Lower lobe of right lung (tissue), 2 donors: ENCODE measurements around the gene WDR86. TPM values are rescaled to one million over a fixed set of nuclear protein-coding genes. Genes with fewer than 3 reads are reported as not detected.

Source experiments
- ATAC-seq, 2 donors: fragments of 200-7000 bp; cut with Tn5 transposase; one replicate each; pipeline ENCODE4 v1.9.1; 2020 to 2022; ENCODE audit warnings: mild to moderate bottlenecking in 2 of 2, moderate library complexity in 2 of 2
- DNase-seq: peaks from one replicate; pipeline ENCODE4 v3.0.0-alpha.2; 2020
- H3K27ac ChIP-seq: fragments of 200-600 bp; one replicate; pipeline ENCODE4 v1.8.0; 2022
- H3K27me3 ChIP-seq: fragments of 200-600 bp; one replicate; pipeline ENCODE4 v1.8.0; 2022; ENCODE audit warnings: low read depth
- H3K36me3 ChIP-seq: fragments of 200-600 bp; one replicate; pipeline ENCODE4 v1.8.0; 2022; ENCODE audit warnings: mild to moderate bottlenecking
- H3K4me1 ChIP-seq: fragments of 200-600 bp; one replicate; pipeline ENCODE4 v1.8.0; 2022
- H3K4me3 ChIP-seq: fragments of 200-600 bp; one replicate; pipeline ENCODE4 v1.8.0; 2022; ENCODE audit warnings: mild to moderate bottlenecking
- H3K9me3 ChIP-seq: fragments of 200-600 bp; one replicate; pipeline ENCODE4 v1.8.0; 2022
- CTCF ChIP-seq: fragments of 200-600 bp; IDR thresholded peaks from one replicate; pipeline ENCODE4 v1.8.0; 2022; ENCODE audit warnings: antibody characterized with exemption, mild to moderate bottlenecking
- intact Hi-C: fragments of 100-400 bp; cut with DNase I; formaldehyde crosslinking; loops from one replicate; pipeline ENCODE4 v1.11.0; 2022
- total RNA-seq: library from RNA; stranded (reverse); fragmentation: NEBNext Ultra II Directional; extraction: Animal tissue kit (Norgen Biotek cat#: 25700); gene quantifications from one replicate; pipeline ENCODE4 v1.2.1, GENCODE V29; 2021
- donor health status: DM: no; HTN: yes; CAD: no; lungs with severe emphysema.

Gene WDR86
- total RNA-seq, 1 donor from 2014 or later: 4.4 TPM

- Histone ChIP-seq H3K27ac (no peak overlapping the region), H3K36me3 (no peaks in the 10 kb centered on the region)
These were observed 24.1 kb downstream of the WDR86 start for GRCh38 chr7:151385626-151386300.

GRCh38 chr7:151384776-151385625, 24.8 kb downstream of the WDR86 start:
- Histone ChIP-seq H3K4me1 (peaks cover 20% of the 10 kb centered on the region), H3K4me3 (no peak overlapping the region), H3K27me3 (peaks cover 30% of the 10 kb centered on the region), H3K9me3 (no peaks in the 10 kb centered on the region), H3K27ac (no peak overlapping the region), H3K36me3 (no peaks in the 10 kb centered on the region)
- DNase-seq (no peak), ATAC-seq (peak; percentile 2 to 58)
- intact Hi-C loops: no loop called here
- TF ChIP-seq CTCF: no peak

More at GRCh38 chr7:151385626-151386300, 24.1 kb downstream of the WDR86 start:
- H3K27me3 ChIP-seq: peaks cover 30% of the 10 kb centered on the region
- intact Hi-C loops: no loop called here
- H3K4me3 ChIP-seq: no peak overlapping the region
- peak; percentile 31 for DNase-seq
- ATAC-seq: no peak
- no peaks in the 10 kb centered on the region for H3K9me3 ChIP-seq
- H3K4me1 ChIP-seq: peaks cover 20% of the 10 kb centered on the region
- TF ChIP-seq CTCF: no peak

GRCh38 chr7:151384352-151384697, 25.5 kb downstream of the WDR86 start:
- peaks cover 30% of the 10 kb centered on the region for H3K27me3 ChIP-seq

GRCh38 chr7:151383638-151384351, 26.0 kb downstream of the WDR86 start:
- no peak for TF ChIP-seq CTCF
- H3K27me3 ChIP-seq: peaks cover 30% of the 10 kb centered on the region
- peaks cover 20% of the 10 kb centered on the region for H3K4me1 ChIP-seq
- DNase-seq (no peak), ATAC-seq (no peak)
- H3K4me3 ChIP-seq: no peak overlapping the region
- intact Hi-C loops: no loop called here
- peaks cover 2% of the 10 kb centered on the region for H3K36me3 ChIP-seq
- H3K27ac ChIP-seq: no peak overlapping the region
- no peaks in the 10 kb centered on the region for H3K9me3 ChIP-seq

More at GRCh38 chr7:151384352-151384697, 25.5 kb downstream of the WDR86 start:
- H3K27ac ChIP-seq: no peak overlapping the region
- no peak overlapping the region for H3K4me3 ChIP-seq
- H3K9me3 ChIP-seq: no peaks in the 10 kb centered on the region
- no peak for TF ChIP-seq CTCF
- H3K4me1 ChIP-seq: peaks cover 20% of the 10 kb centered on the region
- DNase-seq: no peak
- intact Hi-C loops: no loop called here
- no peaks in the 10 kb centered on the region for H3K36me3 ChIP-seq
- no peak for ATAC-seq

- peaks cover 30% of the 10 kb centered on the region for H3K27me3 ChIP-seq
- H3K9me3 ChIP-seq: no peaks in the 10 kb centered on the region
- peak overlapping the region; percentile 41 for H3K4me3 ChIP-seq
- peaks cover 20% of the 10 kb centered on the region for H3K4me1 ChIP-seq
- peak in 1 of 2 donors; percentile 4 for ATAC-seq
- no peak for TF ChIP-seq CTCF
- intact Hi-C loops: no loop called here
- no peak overlapping the region for H3K27ac ChIP-seq
- peaks cover 17% of the 10 kb centered on the region for H3K36me3 ChIP-seq
- DNase-seq: no peak
These were observed 27.6 kb downstream of the WDR86 start for GRCh38 chr7:151382079-151382885.
